Neuronal stem cell (in vitro differentiated cells): ENCODE measurements around the gene TM9SF4.
"Not testable (repeated sequence)": the region's sequence is repeated elsewhere in the genome, so short reads cannot be mapped to it uniquely, and the experiment has no call there.

ENCODE experiments used
- DNase-seq: peaks from one replicate; pipeline ENCODE4 v3.0.0-alpha.2; 2013; ENCODE audit warnings: low spot score
- H2AFZ ChIP-seq: one replicate; pipeline ENCODE4 v1.6.1; 2013; ENCODE audit warnings: mild to moderate bottlenecking, low read length, inconsistent platforms
- H2AK5ac ChIP-seq: 2 replicates; pipeline ENCODE4 v1.6.1; 2013; ENCODE audit warnings: low read depth, mild to moderate bottlenecking, inconsistent platforms, low read length, moderate library complexity, mixed read lengths
- H2BK120ac ChIP-seq: 2 replicates; pipeline ENCODE4 v1.6.1; 2013; ENCODE audit warnings: low read depth, mild to moderate bottlenecking, inconsistent platforms, low read length, moderate library complexity, mixed read lengths
- H2BK12ac ChIP-seq: one replicate; pipeline ENCODE4 v1.6.1; 2013; ENCODE audit warnings: low read length, inconsistent platforms
- H2BK15ac ChIP-seq: 2 replicates; pipeline ENCODE4 v1.6.1; 2013; ENCODE audit warnings: mild to moderate bottlenecking, low read length, inconsistent platforms, mixed read lengths
- H2BK5ac ChIP-seq: one replicate; pipeline ENCODE4 v1.6.1; 2013; ENCODE audit warnings: inconsistent platforms, mild to moderate bottlenecking, low read length, moderate library complexity
- H3K14ac ChIP-seq: one replicate; pipeline ENCODE4 v1.6.1; 2013; ENCODE audit warnings: low read length, inconsistent platforms
- H3K18ac ChIP-seq: 2 replicates; pipeline ENCODE4 v1.6.1; 2013; ENCODE audit warnings: low read length, inconsistent platforms
- H3K23ac ChIP-seq: 2 replicates; pipeline ENCODE4 v1.6.1; 2013; ENCODE audit warnings: low read depth, mild to moderate bottlenecking, mixed read lengths, low read length, inconsistent platforms; ENCODE audit not compliant: poor library complexity
- H3K27ac ChIP-seq: replicated peaks from 3 replicates; pipeline ENCODE4 v1.5.1; 2013; ENCODE audit warnings: low read length, inconsistent platforms
- H3K27me3 ChIP-seq, 3 experiments: 2 replicates each; pipeline ENCODE4 v1.6.1; 2013; ENCODE audit warnings: low read length in 3 of 3, mild to moderate bottlenecking in 2 of 3, inconsistent platforms in 1 of 3, low read depth in 1 of 3, mixed read lengths in 1 of 3, moderate library complexity in 1 of 3; ENCODE audit not compliant: control insufficient read depth in 3 of 3, insufficient read depth in 3 of 3
- H3K36me3 ChIP-seq, 2 donors: replicated peaks in 1 of 2; 2 replicates each; pipeline ENCODE4 v1.6.1; 2013; ENCODE audit warnings: low read length in 2 of 2; ENCODE audit not compliant: control insufficient read depth in 2 of 2, insufficient read depth in 2 of 2
- H3K4ac ChIP-seq: 2 replicates; pipeline ENCODE4 v1.6.1; 2013; ENCODE audit warnings: inconsistent platforms, mild to moderate bottlenecking, low read length, moderate library complexity
- H3K4me1 ChIP-seq, 2 donors: 1 replicate in 1 of 2; 2 replicates in 1 of 2; pipeline ENCODE4 v1.6.1; 2013; ENCODE audit warnings: low read length in 2 of 2, low read depth in 1 of 2; ENCODE audit not compliant: control insufficient read depth in 2 of 2, insufficient read depth in 1 of 2
- H3K4me2 ChIP-seq: one replicate; pipeline ENCODE4 v1.6.1; 2013; ENCODE audit warnings: mild to moderate bottlenecking, low read length, inconsistent platforms; ENCODE audit not compliant: insufficient read depth, poor library complexity, severe bottlenecking
- H3K4me3 ChIP-seq, 2 donors: 2 replicates each; pipeline ENCODE4 v1.5.1; 2013; ENCODE audit warnings: low read length in 2 of 2, mild to moderate bottlenecking in 2 of 2, inconsistent platforms in 1 of 2, moderate library complexity in 1 of 2
- H3K79me1 ChIP-seq: one replicate; pipeline ENCODE4 v1.6.1; 2013; ENCODE audit warnings: low read depth, mild to moderate bottlenecking, inconsistent platforms, low read length, moderate library complexity
- H3K9ac ChIP-seq: one replicate; pipeline ENCODE4 v1.6.1; 2013; ENCODE audit warnings: mild to moderate bottlenecking, low read depth, low read length, inconsistent platforms; ENCODE audit not compliant: poor library complexity
- H3K9me3 ChIP-seq, 2 donors: replicated peaks in 1 of 2; 2 replicates each; pipeline versions ENCODE3 to v1.6.1; 2013; ENCODE audit warnings: low read length in 2 of 2, mild to moderate bottlenecking in 2 of 2, inconsistent platforms in 1 of 2, low read depth in 1 of 2, mixed read lengths in 1 of 2, moderate library complexity in 1 of 2; ENCODE audit not compliant: control insufficient read depth in 2 of 2, insufficient read depth in 1 of 2
- H4K8ac ChIP-seq: one replicate; pipeline ENCODE4 v1.6.1; 2013; ENCODE audit warnings: low read depth, mild to moderate bottlenecking, inconsistent platforms, low read length, moderate library complexity
- H4K91ac ChIP-seq: one replicate; pipeline ENCODE4 v1.6.1; 2013; ENCODE audit warnings: low read length, low read depth, mild to moderate bottlenecking, inconsistent platforms; ENCODE audit not compliant: poor library complexity
- WGBS, 2 donors: extraction: QIAGEN DNeasy Blood & Tissue Kit; methylation state at CpG; one replicate each; pipeline ENCODE4 v1.1.7; 2013; ENCODE audit warnings: missing lambda C conversion rate in 2 of 2, mixed read lengths in 1 of 2; ENCODE audit not compliant: insufficient read length in 2 of 2, insufficient replicate concordance in 1 of 2; ENCODE audit errors: extremely low coverage in 2 of 2; 5-methylcytosine and 5-hydroxymethylcytosine counted together

TM9SF4 gene

GRCh38 chr20:32193336-32193735 is 83.8 kb downstream of the TM9SF4 start:
- not testable (repeated sequence) for H3K18ac ChIP-seq, H3K4me2 ChIP-seq, H3K4me3 ChIP-seq, H3K27me3 ChIP-seq, H4K91ac ChIP-seq, H2AK5ac ChIP-seq, H3K9me3 ChIP-seq, H4K8ac ChIP-seq, H2BK12ac ChIP-seq, H2BK5ac ChIP-seq, H3K4ac ChIP-seq, H2AFZ ChIP-seq, H2BK120ac ChIP-seq, H3K27ac ChIP-seq, H3K14ac ChIP-seq, DNase-seq, H3K9ac ChIP-seq, H3K23ac ChIP-seq, H2BK15ac ChIP-seq
- H3K79me1 ChIP-seq, result peaks cover 23% of the 10 kb centered on the region
- peaks cover 38 to 80% of the 10 kb centered on the region in 2 donors for H3K36me3 ChIP-seq
- no CpG with 5 or more reads among the region's 5 CpGs for WGBS, 2 donors
- peaks cover 0 to 21% of the 10 kb centered on the region in 2 donors for H3K4me1 ChIP-seq

- H2BK5ac ChIP-seq, result no peak overlapping the region
- H3K4ac ChIP-seq, result no peak overlapping the region
- no peaks in the 10 kb centered on the region for H3K27me3 ChIP-seq
- H4K8ac ChIP-seq, result no peak overlapping the region
- no peak overlapping the region for H2BK15ac ChIP-seq
- H3K18ac ChIP-seq, result no peak overlapping the region
- WGBS, 2 donors, result no CpG with 5 or more reads among the region's 6 CpGs
- H3K14ac ChIP-seq, result no peak overlapping the region
- H3K4me2 ChIP-seq, result no peak overlapping the region
- no peak overlapping the region for H2BK120ac ChIP-seq
- no peak for DNase-seq
- H2AFZ ChIP-seq, result no peak overlapping the region
- H2BK12ac ChIP-seq, result no peak overlapping the region
- H3K79me1 ChIP-seq, result peaks cover 17% of the 10 kb centered on the region
- H3K9me3 ChIP-seq, result peaks cover 0 to 6% of the 10 kb centered on the region in 2 donors
- no peak overlapping the region for H3K9ac ChIP-seq
- H3K36me3 ChIP-seq, result peaks cover 37 to 86% of the 10 kb centered on the region in 2 donors
- peaks cover 0 to 17% of the 10 kb centered on the region in 2 donors for H3K4me1 ChIP-seq
- H3K4me3 ChIP-seq, result no peak overlapping the region
- H3K27ac ChIP-seq, result no peak overlapping the region
- H2AK5ac ChIP-seq, result no peak overlapping the region
- no peak overlapping the region for H4K91ac ChIP-seq
- H3K23ac ChIP-seq, result no peak overlapping the region
These were observed 84.5 kb downstream of the TM9SF4 start for GRCh38 chr20:32193996-32194395.

GRCh38 chr20:32195581-32195980 is 86.1 kb downstream of the TM9SF4 start:
- no peak overlapping the region for H3K27ac ChIP-seq
- no CpG with 5 or more reads among the region's 7 CpGs for WGBS, 2 donors
- H3K4me1 ChIP-seq, result peaks cover 0 to 9% of the 10 kb centered on the region in 2 donors
- no peak overlapping the region for H3K4ac ChIP-seq
- no peak overlapping the region for H4K91ac ChIP-seq
- peaks cover 44 to 97% of the 10 kb centered on the region in 2 donors for H3K36me3 ChIP-seq
- H2AFZ ChIP-seq, result no peak overlapping the region
- peaks cover 15% of the 10 kb centered on the region for H3K79me1 ChIP-seq
- H3K23ac ChIP-seq, result no peak overlapping the region
- H2BK15ac ChIP-seq, result no peak overlapping the region
- no peak overlapping the region for H2BK5ac ChIP-seq
- H3K27me3 ChIP-seq, result no peaks in the 10 kb centered on the region
- no peak overlapping the region for H2BK120ac ChIP-seq
- H3K18ac ChIP-seq, result no peak overlapping the region
- H3K4me3 ChIP-seq, result no peak overlapping the region
- H2AK5ac ChIP-seq, result no peak overlapping the region
- H3K14ac ChIP-seq, result no peak overlapping the region
- DNase-seq, result no peak
- H3K9ac ChIP-seq, result no peak overlapping the region
- H3K4me2 ChIP-seq, result no peak overlapping the region
- no peak overlapping the region for H2BK12ac ChIP-seq
- no peak overlapping the region for H4K8ac ChIP-seq
- no peaks in the 10 kb centered on the region for H3K9me3 ChIP-seq

- not testable (repeated sequence) for H3K4me1 ChIP-seq, H2BK15ac ChIP-seq
These were observed 87.1 kb downstream of the TM9SF4 start for GRCh38 chr20:32196613-32197012.

More at GRCh38 chr20:32196613-32197012, 87.1 kb downstream of the TM9SF4 start:
- H2BK12ac ChIP-seq, H3K14ac ChIP-seq, H2BK5ac ChIP-seq, H3K4me3 ChIP-seq, H3K4me2 ChIP-seq, H3K4ac ChIP-seq, H4K91ac ChIP-seq, H2AK5ac ChIP-seq, H4K8ac ChIP-seq, H2AFZ ChIP-seq, H3K23ac ChIP-seq, H3K27me3 ChIP-seq, H3K9ac ChIP-seq, H2BK120ac ChIP-seq, H3K27ac ChIP-seq, H3K18ac ChIP-seq, DNase-seq, H3K9me3 ChIP-seq: not testable (repeated sequence)
- peaks cover 15% of the 10 kb centered on the region for H3K79me1 ChIP-seq
- H3K36me3 ChIP-seq, result peaks cover 51 to 98% of the 10 kb centered on the region in 2 donors
- no CpG with 5 or more reads among the region's 11 CpGs for WGBS, 2 donors
